Measurements from ENCODE around the gene RNASE7.

RNASE7 gene

GRCh38 chr14:21093018-21093417 is 50.9 kb downstream of the RNASE7 start:
- Histone ChIP-seq H3K36me3 (ENCODE audit: control insufficient read depth, insufficient read depth, low read length) (no peaks in the 10 kb centered on the region), H3K4me3 (replicated peaks; ENCODE audit: low read depth, low read length) (no peak overlapping the region), H3K27me3 (replicated peaks; ENCODE audit: control insufficient read depth, insufficient read depth, low read length) (no peaks in the 10 kb centered on the region)
- no peak for TF ChIP-seq CTCF (IDR thresholded peaks at IDR 0.05; ENCODE audit: insufficient read depth, low read length, poor library complexity, severe bottlenecking)
- DNase-seq (ENCODE audit: extremely low read depth, insufficient read length), result no peak

All from GM06990 (cell line).